K562 (cell line): ENCODE data around the gene GCK. TPM values are rescaled to one million over a fixed set of nuclear protein-coding genes. Genes with fewer than 3 reads are reported as not detected.

ENCODE experiments used
- ATAC-seq: fragments of 200-7000 bp; cut with Tn5 transposase; 3 replicates; pipeline ENCODE4 v1.9.1; 2020; ENCODE audit warnings: moderate library complexity
- BruUV-seq: library from RNA; stranded (reverse); fragments of 400-500 nt; replicated peaks from 2 replicates; lab custom pipeline; 2021; lab: Mats Ljungman, UMichigan
- CTCF ChIA-PET: fragments of 300-600 bp; formaldehyde crosslinking; extraction: SDS; loops from one replicate; lab custom pipeline; 2021; ENCODE audit warnings: low intra/inter-chr PET ratio; lab: Yijun Ruan, JAX
- POLR2A ChIA-PET: fragments of 300-600, 350-650 bp; sonication (Branson Sonifier 250); formaldehyde crosslinking; extraction: SDS; loops from one replicate; lab custom pipeline; 2021; ENCODE audit warnings: antibody characterized with exemption, inconsistent platforms; lab: Yijun Ruan, JAX
- DNase-seq, 4 experiments: peaks; one replicate each; pipeline versions ENCODE4 v3.0.0 to v3.0.0-alpha.2; 2011 to 2018; ENCODE audit warnings: low spot score in 3 of 4, mixed read lengths in 3 of 4; ENCODE audit errors: extremely low read depth in 1 of 4
- FAIRE-seq: peaks from 2 replicates; lab custom pipeline; 2011; peaks lifted over from hg19 to GRCh38; lab: Jason Lieb, UNC
- H2AFZ ChIP-seq: 2 replicates; pipeline ENCODE4 v1.6.0; 2011; ENCODE audit warnings: low read depth, low read length, control low read depth, inconsistent platforms
- H3K27ac ChIP-seq: fragments of 200-600 bp; 3 replicates; pipeline ENCODE4 v1.8.0; 2011; ENCODE audit warnings: low read depth, mild to moderate bottlenecking, control low read depth, inconsistent platforms, low read length, moderate library complexity, mixed read lengths; ENCODE audit errors: extremely low read depth
- H3K27me3 ChIP-seq, 2 experiments: fragments of 300-600 bp in 1 of 2; 2 replicates in 1 of 2; 3 replicates in 1 of 2; pipeline versions ENCODE4 v1.6.0 to v1.8.0; 2011; ENCODE audit warnings: inconsistent platforms in 2 of 2, low read length in 2 of 2, mild to moderate bottlenecking in 1 of 2, mixed read lengths in 1 of 2, moderate library complexity in 1 of 2; ENCODE audit not compliant: control insufficient read depth in 2 of 2, insufficient read depth in 2 of 2
- H3K36me3 ChIP-seq: fragments of 300-600 bp; 3 replicates; pipeline ENCODE4 v1.8.0; 2011; ENCODE audit warnings: mild to moderate bottlenecking, low read length, inconsistent platforms; ENCODE audit not compliant: control insufficient read depth, insufficient read depth
- H3K4me1 ChIP-seq, 2 experiments: fragments of 200-600 bp in 1 of 2; replicated peaks in 1 of 2; 2 replicates in 1 of 2; 3 replicates in 1 of 2; pipeline versions ENCODE4 v1.5.1 to v1.8.0; 2011; ENCODE audit warnings: inconsistent platforms in 2 of 2, low read length in 2 of 2, mild to moderate bottlenecking in 1 of 2, mixed read lengths in 1 of 2, moderate library complexity in 1 of 2; ENCODE audit not compliant: control insufficient read depth in 2 of 2, insufficient read depth in 2 of 2
- H3K4me2 ChIP-seq: 2 replicates; pipeline ENCODE4 v1.6.1; 2011; ENCODE audit warnings: low read length, control low read depth, inconsistent platforms, mixed read lengths; ENCODE audit not compliant: insufficient read depth
- H3K4me3 ChIP-seq: fragments of 200-600 bp; sonication (generic), shearing (Covaris generic); 2 replicates; pipeline ENCODE4 v1.5.1; 2016; ENCODE audit warnings: control low read depth, inconsistent platforms
- H3K79me2 ChIP-seq: fragments of 200-600 bp; 3 replicates; pipeline ENCODE4 v1.8.0; 2011; ENCODE audit warnings: low read length, inconsistent platforms; ENCODE audit not compliant: control insufficient read depth, insufficient read depth
- H3K9ac ChIP-seq, 2 experiments: 2 replicates each; pipeline versions ENCODE4 v1.6.0 to v1.6.1; 2011; ENCODE audit warnings: low read depth in 2 of 2, low read length in 2 of 2, control low read depth in 1 of 2, inconsistent platforms in 1 of 2, mild to moderate bottlenecking in 1 of 2, mixed read lengths in 1 of 2; ENCODE audit not compliant: insufficient read depth in 1 of 2
- H3K9me1 ChIP-seq: one replicate; pipeline ENCODE4 v1.6.0; 2011; ENCODE audit warnings: inconsistent platforms, mild to moderate bottlenecking, low read length, moderate library complexity; ENCODE audit not compliant: control insufficient read depth, insufficient read depth
- H3K9me3 ChIP-seq: replicated peaks from 2 replicates; pipeline ENCODE4 v1.5.1; 2011; ENCODE audit warnings: low read depth, low read length, inconsistent platforms; ENCODE audit not compliant: control insufficient read depth, insufficient read depth
- H4K20me1 ChIP-seq: replicated peaks from 2 replicates; pipeline ENCODE4 v1.6.1; 2011; ENCODE audit warnings: low read length, inconsistent platforms, mixed read lengths; ENCODE audit not compliant: control insufficient read depth, insufficient read depth
- ASH1L ChIP-seq: fragments of 450-650 bp; IDR thresholded peaks from 2 replicates; pipeline ENCODE4 v1.6.1; 2018; ENCODE audit warnings: borderline replicate concordance, mild to moderate bottlenecking, low read depth; ENCODE audit not compliant: partially characterized antibody
- ETV1 ChIP-seq: fragments of 450-650 bp; conservative IDR thresholded peaks from 2 replicates; pipeline ENCODE4 v1.6.1; 2016; ENCODE audit warnings: missing genetic modification characterization, control low read depth, low read depth, missing compliant biosample characterization
- FOXK2 ChIP-seq, 2 experiments: fragments of 450-650 bp; IDR thresholded peaks in 1 of 2; conservative IDR thresholded peaks in 1 of 2; 2 replicates each; pipeline ENCODE4 v1.6.1; 2016; ENCODE audit warnings: low read depth in 2 of 2, mild to moderate bottlenecking in 1 of 2
- KLF6 ChIP-seq: fragments of 250-450 bp; sonication (Bioruptor Pico); IDR thresholded peaks from 2 replicates; pipeline ENCODE4 v1.4.0; 2020; ENCODE audit warnings: mild to moderate bottlenecking, moderate library complexity, borderline replicate concordance
- NFRKB ChIP-seq: fragments of 450-650 bp; IDR thresholded peaks from 2 replicates; pipeline ENCODE4 v1.6.1; 2016; ENCODE audit warnings: low read depth
- RBM14 ChIP-seq: fragments of 200-400 bp; formaldehyde crosslinking; IDR thresholded peaks from 2 replicates; pipeline ENCODE4 v1.6.1; 2018; ENCODE audit warnings: low read depth, mild to moderate bottlenecking, low read length, moderate library complexity, borderline replicate concordance; ENCODE audit not compliant: insufficient read depth
- SLC30A9 ChIP-seq: fragments of 250-450 bp; sonication (Bioruptor Pico); IDR thresholded peaks from 2 replicates; pipeline ENCODE4 v1.8.0; 2022; ENCODE audit warnings: mild to moderate bottlenecking, moderate library complexity
- SPI1 ChIP-seq: IDR thresholded peaks from 2 replicates; pipeline ENCODE4 v1.6.1; 2011; ENCODE audit warnings: low read depth, low read length, control low read depth, borderline replicate concordance
- USF2 ChIP-seq: sonication (generic); formaldehyde crosslinking; IDR thresholded peaks from 2 replicates; pipeline ENCODE4 v1.5.0; 2020; ENCODE audit warnings: missing genetic modification reagents
- ZBTB7A ChIP-seq: IDR thresholded peaks from 2 replicates; pipeline ENCODE4 v1.6.1; 2011; ENCODE audit warnings: low read depth, mild to moderate bottlenecking, low read length, moderate library complexity, borderline replicate concordance; ENCODE audit not compliant: control insufficient read depth
- ZNF197 ChIP-seq: fragments of 200-800 bp; sonication (Bioruptor generic); IDR thresholded peaks from 2 replicates; pipeline ENCODE4 v1.6.1; 2016; ENCODE audit warnings: low read depth, missing genetic modification characterization, missing compliant biosample characterization
- ZNF740 ChIP-seq, 3 experiments: fragments of 200-800 bp in 1 of 3; sonication (Bioruptor generic) in 1 of 3; sonication (generic) in 1 of 3; formaldehyde crosslinking in 1 of 3; IDR thresholded peaks; 2 replicates each; pipeline versions ENCODE4 v1.6.1 to v1.8.0; 2016 to 2022; ENCODE audit warnings: mild to moderate bottlenecking in 2 of 3, missing compliant biosample characterization in 2 of 3, missing genetic modification characterization in 2 of 3, missing genetic modification reagents in 1 of 3
- ZNF79 ChIP-seq: fragments of 250-450 bp; sonication (Bioruptor Pico); IDR thresholded peaks from 2 replicates; pipeline ENCODE4 v1.4.0; 2020; ENCODE audit warnings: low read depth, mild to moderate bottlenecking, moderate library complexity
- WGBS: fragments of 100-300 bp; shearing (Covaris generic); methylation state at CpG from one replicate; pipeline ENCODE4 v1.1.6; 2016; ENCODE audit warnings: low coverage, mixed read lengths; ENCODE audit not compliant: insufficient coverage; ENCODE audit errors: missing lambda C conversion rate; 5-methylcytosine and 5-hydroxymethylcytosine counted together
- in situ Hi-C: fragments of 300-500 bp; cut with MboI; formaldehyde crosslinking; loops from 4 replicates; pipeline ENCODE4 v1.15.0; 2018; ENCODE audit warnings: inconsistent platforms, mixed read lengths
- intact Hi-C: fragments of 100-400 bp; cut with micrococcal nuclease; formaldehyde crosslinking; loops from 2 replicates; pipeline ENCODE4 v1.14.2; 2022
- polyA plus RNA-seq, 8 experiments: library from polyadenylated mRNA; depleted of rRNA in 4 of 8; stranded (reverse) in 5 of 8; unstranded in 3 of 8; fragments of >200 nt; fragmentation: Nextera tagmentation in 2 of 8; fragmentation: Illumina TruSeq in 1 of 8; extraction: Ambion mirVana in 2 of 8; extraction: Trizol in 1 of 8; gene quantifications; 2 replicates each; pipeline versions ENCODE4 v1.2.1 to v1.2.3, GENCODE V29; 2011 to 2014; ENCODE audit warnings: inconsistent platforms in 1 of 8, missing spikeins in 1 of 8
- total RNA-seq, 7 experiments: library from RNA; depleted of rRNA in 6 of 7; stranded (reverse); fragments of >200 nt in 6 of 7; fragmentation: Illumina TruSeq in 2 of 7; extraction: Trizol in 2 of 7; gene quantifications; 2 replicates each; pipeline versions ENCODE4 v1.2.1 to v1.2.3, GENCODE V29; 2011 to 2021; ENCODE audit warnings: low replicate concordance in 1 of 7
- TF ChIP-seq, protein P1 (sequence below), 3 experiments: IDR thresholded peaks in 2 of 3; conservative IDR thresholded peaks in 1 of 3; 2 replicates each; pipeline ENCODE4 v1.5.1; 2011 to 2012; ENCODE audit warnings: low read length in 3 of 3, mild to moderate bottlenecking in 3 of 3, control low read depth in 2 of 3, improper control_type of control experiment in 1 of 3, inconsistent platforms in 1 of 3, low read depth in 1 of 3, mixed read lengths in 1 of 3, moderate library complexity in 1 of 3; ENCODE audit not compliant: insufficient read depth in 2 of 3

Gene GCK
- total and polyA plus RNA-seq, 9 of the 15 experiments (the other 6 are each of a cell fraction or from before 2014, with no cell fraction given): 0.11 to 0.55 (median 0.16) TPM; not detected in 3

GRCh38 chr7:44220358-44221112 lies 31.3 kb upstream of the GCK start:
- no peak overlapping the region for H3K4me3 ChIP-seq
- 74% methylated on average over 23 of the region's 24 CpGs for WGBS
- FAIRE-seq: no peak
- peaks cover 0 to 61% of the 10 kb centered on the region in 2 experiments; a peak in 3 of 5 replicates for H3K4me1 ChIP-seq
- no peak for ATAC-seq
- no peaks in the 10 kb centered on the region for H3K79me2 ChIP-seq
- H4K20me1 ChIP-seq: no peaks in the 10 kb centered on the region
- 0 out of 2 replicates have a peak overlapping the region, but pooled peaks have one; percentile 91 for H2AFZ ChIP-seq
- no peak for DNase-seq
- no peak overlapping the region for H3K27ac ChIP-seq
- H3K36me3 ChIP-seq: no peaks in the 10 kb centered on the region
- H3K9me1 ChIP-seq: no peaks in the 10 kb centered on the region
- H3K4me2 ChIP-seq: no peak overlapping the region
- intact Hi-C loops (no loop called here), in situ Hi-C loops (no loop called here)
- 0 out of 4 replicates have a peak overlapping the region, but pooled peaks of 1 of the 2 experiments have one; percentile 20 for H3K9ac ChIP-seq
- BruUV-seq: no TSS peak
- ChIA-PET POLR2A (interaction anchor here (0.6 kb wide), 2 partner anchors 33 to 340 kb away, joined by 3 to 4 read pairs; no protein-coding TSS in a partner anchor), CTCF (no interaction called here)
- H3K9me3 ChIP-seq: no peaks in the 10 kb centered on the region
- peaks cover 2 to 20% of the 10 kb centered on the region in 2 experiments; a peak in 4 of 5 replicates for H3K27me3 ChIP-seq
- TF ChIP-seq ZNF79 (no peak), KLF6 (CRISPR knock-in tag) (no peak), SPI1 (peak; percentile 70; the same call in 1 of the 2 replicates), USF2 (no peak), ZNF197 (CRISPR knock-in tag) (no peak), RBM14 (no peak), NFRKB (no peak), SLC30A9 (CRISPR knock-in tag) (no peak), FOXK2 (conservative IDR thresholded peaks at IDR 0.05 in 1 of 2, IDR thresholded peaks at IDR 0.05 in 1 of 2; ENCODE audit: low read depth in 2 of 2) (no peak), ETV1 (tag) (no peak), ZNF740 (CRISPR knock-in tag; IDR thresholded peaks at IDR 0.05) (no peak), ZNF740 (tag; IDR thresholded peaks at IDR 0.05) (no peak), ASH1L (no peak), ZBTB7A (peak; percentile 4; the same call in 1 of the 2 replicates)
- TF ChIP-seq, protein P1, sequence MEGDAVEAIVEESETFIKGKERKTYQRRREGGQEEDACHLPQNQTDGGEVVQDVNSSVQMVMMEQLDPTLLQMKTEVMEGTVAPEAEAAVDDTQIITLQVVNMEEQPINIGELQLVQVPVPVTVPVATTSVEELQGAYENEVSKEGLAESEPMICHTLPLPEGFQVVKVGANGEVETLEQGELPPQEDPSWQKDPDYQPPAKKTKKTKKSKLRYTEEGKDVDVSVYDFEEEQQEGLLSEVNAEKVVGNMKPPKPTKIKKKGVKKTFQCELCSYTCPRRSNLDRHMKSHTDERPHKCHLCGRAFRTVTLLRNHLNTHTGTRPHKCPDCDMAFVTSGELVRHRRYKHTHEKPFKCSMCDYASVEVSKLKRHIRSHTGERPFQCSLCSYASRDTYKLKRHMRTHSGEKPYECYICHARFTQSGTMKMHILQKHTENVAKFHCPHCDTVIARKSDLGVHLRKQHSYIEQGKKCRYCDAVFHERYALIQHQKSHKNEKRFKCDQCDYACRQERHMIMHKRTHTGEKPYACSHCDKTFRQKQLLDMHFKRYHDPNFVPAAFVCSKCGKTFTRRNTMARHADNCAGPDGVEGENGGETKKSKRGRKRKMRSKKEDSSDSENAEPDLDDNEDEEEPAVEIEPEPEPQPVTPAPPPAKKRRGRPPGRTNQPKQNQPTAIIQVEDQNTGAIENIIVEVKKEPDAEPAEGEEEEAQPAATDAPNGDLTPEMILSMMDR (IDR thresholded peaks at IDR 0.05 in 2 of 3, conservative IDR thresholded peaks at IDR 0.05 in 1 of 3; ENCODE audit: insufficient read depth in 2 of 3, low read depth in 1 of 3, low read length in 3 of 3): no peak
